GM06990 (cell line): ENCODE data around the gene OVOL1.

Experiments used
- DNase-seq: peaks from one replicate; pipeline ENCODE4 v3.0.0-alpha.2; 2011; ENCODE audit not compliant: insufficient read length; ENCODE audit errors: extremely low read depth
- H3K27me3 ChIP-seq: replicated peaks from 2 replicates; pipeline ENCODE4 v1.6.0; 2011; ENCODE audit warnings: low read length; ENCODE audit not compliant: control insufficient read depth, insufficient read depth
- H3K36me3 ChIP-seq: 2 replicates; pipeline ENCODE4 v1.5.1; 2011; ENCODE audit warnings: low read length; ENCODE audit not compliant: control insufficient read depth, insufficient read depth
- H3K4me3 ChIP-seq: replicated peaks from 2 replicates; pipeline ENCODE4 v1.5.1; 2011; ENCODE audit warnings: low read depth, mild to moderate bottlenecking, control low read depth, low read length
- CTCF ChIP-seq: IDR thresholded peaks from 2 replicates; pipeline ENCODE4 v1.5.1; 2011; ENCODE audit warnings: low read length, control low read depth, mild to moderate bottlenecking, inconsistent platforms; ENCODE audit not compliant: insufficient read depth, poor library complexity, severe bottlenecking

The OVOL1 gene

DNA sequence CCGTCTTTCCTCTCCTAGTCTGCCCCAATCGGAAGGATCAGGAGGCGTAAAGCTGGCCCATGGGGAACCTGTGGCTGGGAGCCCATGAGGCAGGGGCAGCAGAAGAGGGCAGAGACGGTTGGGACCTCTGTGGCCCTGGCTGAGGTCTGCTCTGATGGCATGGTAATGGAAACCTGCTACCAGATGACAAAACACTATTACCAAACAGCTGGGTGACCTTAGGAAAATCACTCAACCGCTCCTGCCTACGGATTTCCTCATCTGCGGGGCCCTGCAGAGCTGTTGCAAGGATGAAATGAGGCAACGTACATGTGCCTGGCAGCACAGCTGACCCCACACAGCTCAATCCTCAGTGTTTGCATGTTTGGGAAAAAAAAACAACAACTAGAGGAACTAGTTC is 10.7 kb upstream of the OVOL1 start:
- no peaks in the 10 kb centered on the region for H3K27me3 ChIP-seq
- DNase-seq, result no peak
- no peak overlapping the region for H3K4me3 ChIP-seq
- peaks cover 16% of the 10 kb centered on the region for H3K36me3 ChIP-seq
- TF ChIP-seq CTCF, result no peak

DNA sequence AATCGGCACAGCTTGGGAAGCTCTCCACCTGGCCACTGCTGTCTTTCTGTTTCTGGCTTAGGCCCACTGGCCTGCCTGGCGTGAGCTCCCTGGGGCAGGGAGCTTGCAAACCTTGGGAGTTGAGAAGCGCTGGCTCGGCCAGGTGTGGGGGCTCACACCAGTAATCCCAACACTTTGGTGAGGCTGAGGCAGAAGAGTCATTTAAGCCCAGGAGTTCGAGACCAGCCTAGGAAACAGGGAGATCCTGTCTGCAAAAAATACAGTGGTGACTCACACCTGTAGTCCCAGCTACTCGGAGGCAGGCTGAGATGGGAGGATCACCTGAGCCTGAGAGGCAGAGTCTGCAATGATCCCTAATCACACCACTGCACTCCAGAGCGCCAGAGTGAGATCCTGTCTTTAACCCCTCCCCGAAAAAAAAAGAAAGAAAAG is 10.1 kb upstream of the OVOL1 start:
- Histone ChIP-seq H3K4me3 (no peak overlapping the region), H3K27me3 (no peaks in the 10 kb centered on the region), H3K36me3 (peaks cover 16% of the 10 kb centered on the region)
- TF ChIP-seq CTCF, result no peak
- DNase-seq, result no peak

DNA sequence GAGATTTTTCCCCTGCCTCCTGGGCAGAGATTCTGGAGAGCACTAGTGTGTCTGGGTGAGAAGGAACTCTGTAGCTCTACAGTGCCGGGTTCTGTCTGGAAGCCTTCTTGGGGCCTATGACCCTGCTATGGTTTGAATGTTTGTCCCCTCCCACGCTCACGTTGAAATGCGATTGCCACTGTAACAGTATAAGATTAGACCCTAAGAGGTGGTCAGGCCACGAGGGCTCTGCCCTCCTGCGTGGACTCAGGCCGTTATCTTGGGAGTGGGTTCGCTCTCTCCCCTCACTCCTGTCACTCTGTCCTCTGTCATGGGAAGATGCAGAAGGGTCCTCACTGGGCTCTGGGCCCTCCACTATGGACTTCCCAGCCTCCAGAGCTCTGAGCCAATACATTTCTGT is 9.6 kb upstream of the OVOL1 start:
- TF ChIP-seq CTCF, result no peak
- H3K4me3 ChIP-seq, result no peak overlapping the region
- no peak for DNase-seq
- peaks cover 16% of the 10 kb centered on the region for H3K36me3 ChIP-seq
- no peaks in the 10 kb centered on the region for H3K27me3 ChIP-seq

DNA sequence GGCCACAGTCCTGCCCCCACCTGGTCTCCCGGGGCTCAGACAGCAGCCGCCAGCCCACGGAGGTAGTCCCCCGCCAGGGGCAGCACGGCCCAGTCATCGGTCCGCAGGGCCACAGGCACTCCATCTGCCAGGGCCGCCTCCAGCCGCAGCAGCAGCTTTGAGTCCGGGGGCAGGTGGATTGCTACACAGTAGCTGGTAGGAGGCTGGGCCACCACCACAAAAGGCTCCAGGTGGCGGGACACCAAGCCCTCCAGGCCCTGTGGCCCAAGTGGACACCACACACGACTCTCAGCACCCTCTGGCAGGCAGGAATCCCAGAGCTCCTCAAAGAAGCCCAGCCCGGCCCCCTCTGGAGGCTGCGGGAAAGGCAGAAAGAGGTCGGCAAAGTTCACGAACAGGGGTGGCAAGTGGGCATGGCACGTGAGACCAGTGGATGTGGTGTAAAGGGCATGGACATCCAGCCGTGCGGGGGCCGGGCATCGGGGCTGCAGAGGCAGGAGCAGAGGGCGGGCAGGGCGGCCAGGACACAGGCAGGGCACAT is 9.0 kb upstream of the OVOL1 start:
- DNase-seq, result no peak
- no peak overlapping the region for H3K4me3 ChIP-seq
- TF ChIP-seq CTCF, result no peak
- no peaks in the 10 kb centered on the region for H3K27me3 ChIP-seq
- peaks cover 16% of the 10 kb centered on the region for H3K36me3 ChIP-seq

DNA sequence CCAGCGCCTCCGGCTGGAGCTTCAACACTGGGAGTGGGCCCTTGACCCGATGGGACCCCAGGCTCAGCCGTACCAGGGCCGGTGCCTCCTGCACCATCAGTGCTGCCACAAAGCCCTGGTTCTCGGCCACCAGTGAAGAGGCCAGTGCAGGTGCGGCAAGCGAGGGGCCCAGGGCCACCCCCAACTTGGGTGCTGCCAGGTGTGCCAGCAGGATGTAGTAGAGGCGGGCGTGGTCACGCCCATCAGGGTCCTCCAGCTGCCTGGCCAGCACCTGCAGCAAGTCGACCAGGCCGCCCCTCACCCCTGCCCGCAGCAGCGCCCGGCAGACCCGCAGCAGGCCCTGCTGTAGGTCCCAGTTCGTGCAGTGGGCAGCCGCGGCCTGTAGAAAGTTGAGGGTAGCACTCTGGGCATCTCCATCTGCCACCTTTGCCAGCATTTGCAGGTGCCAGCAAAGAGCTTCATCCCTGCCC is 8.4 kb upstream of the OVOL1 start:
- no peak overlapping the region for H3K4me3 ChIP-seq
- no peak for DNase-seq
- no peaks in the 10 kb centered on the region for H3K27me3 ChIP-seq
- TF ChIP-seq CTCF, result no peak
- H3K36me3 ChIP-seq, result peaks cover 16% of the 10 kb centered on the region

DNA sequence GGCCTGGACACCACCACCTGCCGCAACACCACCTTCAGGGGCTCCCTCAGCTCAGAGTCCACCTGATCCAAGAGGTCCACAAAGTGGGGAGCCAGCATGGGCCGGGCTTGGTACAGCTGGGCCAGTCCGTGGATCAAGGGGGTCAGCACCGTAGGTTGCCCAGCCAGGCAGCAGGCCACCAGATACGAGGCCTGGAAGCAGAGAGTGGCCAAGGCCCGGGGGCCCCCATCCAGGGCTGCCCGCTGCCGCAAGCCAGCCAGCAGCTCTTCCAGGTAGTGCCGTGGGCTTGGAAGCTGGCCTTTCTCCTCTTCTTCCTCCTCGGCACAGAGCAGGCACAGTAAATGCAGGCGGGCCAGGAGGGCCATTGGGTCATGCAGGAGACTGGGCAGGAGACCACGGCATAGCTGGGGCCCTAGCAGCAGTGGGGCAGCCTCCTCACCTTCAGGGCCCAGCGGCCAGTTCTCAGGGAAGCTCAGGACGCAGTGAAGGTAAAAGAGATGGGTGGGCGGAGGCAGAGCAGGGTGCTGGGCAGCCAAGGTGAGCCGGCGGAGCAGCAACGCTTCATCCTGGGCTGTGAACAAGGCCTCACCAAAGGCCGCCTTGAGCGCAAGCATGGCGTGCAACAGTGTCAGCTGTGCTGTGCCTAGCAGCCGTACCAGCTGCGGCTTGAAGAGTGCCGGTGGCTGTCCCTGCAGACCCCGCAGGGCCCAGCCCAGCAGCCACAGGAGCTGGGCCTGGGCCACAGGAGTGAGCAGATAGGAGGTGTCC is 7.8 kb upstream of the OVOL1 start:
- no peak for TF ChIP-seq CTCF
- Histone ChIP-seq H3K27me3 (no peaks in the 10 kb centered on the region), H3K4me3 (peak overlapping the region; percentile 90), H3K36me3 (peaks cover 16% of the 10 kb centered on the region)
- no peak for DNase-seq
